ENCODE results near the gene RSRC1.
A peak's percentile ranks its signal among the peaks of the same experiment; 100 is the strongest.

- TF ChIP-seq TCF4 (CRISPR knock-in tag; IDR thresholded peaks at IDR 0.05; ENCODE audit: borderline replicate concordance): peak; percentile 80
- no peak for TF ChIP-seq CREB5 (CRISPR knock-in tag; IDR thresholded peaks at IDR 0.05; ENCODE audit: low read depth)
- TF ChIP-seq CSRNP3 (CRISPR knock-in tag; IDR thresholded peaks at IDR 0.05): no peak
- no peak for TF ChIP-seq TOX (CRISPR knock-in tag; IDR thresholded peaks at IDR 0.05; ENCODE audit: borderline replicate concordance)
- TF ChIP-seq ZNF8 (CRISPR knock-in tag; IDR thresholded peaks at IDR 0.05): no peak
- TF ChIP-seq, protein P1, sequence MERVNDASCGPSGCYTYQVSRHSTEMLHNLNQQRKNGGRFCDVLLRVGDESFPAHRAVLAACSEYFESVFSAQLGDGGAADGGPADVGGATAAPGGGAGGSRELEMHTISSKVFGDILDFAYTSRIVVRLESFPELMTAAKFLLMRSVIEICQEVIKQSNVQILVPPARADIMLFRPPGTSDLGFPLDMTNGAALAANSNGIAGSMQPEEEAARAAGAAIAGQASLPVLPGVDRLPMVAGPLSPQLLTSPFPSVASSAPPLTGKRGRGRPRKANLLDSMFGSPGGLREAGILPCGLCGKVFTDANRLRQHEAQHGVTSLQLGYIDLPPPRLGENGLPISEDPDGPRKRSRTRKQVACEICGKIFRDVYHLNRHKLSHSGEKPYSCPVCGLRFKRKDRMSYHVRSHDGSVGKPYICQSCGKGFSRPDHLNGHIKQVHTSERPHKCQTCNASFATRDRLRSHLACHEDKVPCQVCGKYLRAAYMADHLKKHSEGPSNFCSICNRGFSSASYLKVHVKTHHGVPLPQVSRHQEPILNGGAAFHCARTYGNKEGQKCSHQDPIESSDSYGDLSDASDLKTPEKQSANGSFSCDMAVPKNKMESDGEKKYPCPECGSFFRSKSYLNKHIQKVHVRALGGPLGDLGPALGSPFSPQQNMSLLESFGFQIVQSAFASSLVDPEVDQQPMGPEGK (CRISPR knock-in tag; IDR thresholded peaks at IDR 0.05; ENCODE audit: borderline replicate concordance): no peak
- TF ChIP-seq ZNF70 (CRISPR knock-in tag; IDR thresholded peaks at IDR 0.05): no peak
- TF ChIP-seq ZNF565 (CRISPR knock-in tag; conservative IDR thresholded peaks at IDR 0.05; ENCODE audit: low read depth): no peak
- no peak for TF ChIP-seq CSDC2 (CRISPR knock-in tag; IDR thresholded peaks at IDR 0.05)
- no peak for TF ChIP-seq ZFP30 (CRISPR knock-in tag; IDR thresholded peaks at IDR 0.05)
- no peak for TF ChIP-seq ISL1 (CRISPR knock-in tag; IDR thresholded peaks at IDR 0.05)
- TF ChIP-seq, protein P2, sequence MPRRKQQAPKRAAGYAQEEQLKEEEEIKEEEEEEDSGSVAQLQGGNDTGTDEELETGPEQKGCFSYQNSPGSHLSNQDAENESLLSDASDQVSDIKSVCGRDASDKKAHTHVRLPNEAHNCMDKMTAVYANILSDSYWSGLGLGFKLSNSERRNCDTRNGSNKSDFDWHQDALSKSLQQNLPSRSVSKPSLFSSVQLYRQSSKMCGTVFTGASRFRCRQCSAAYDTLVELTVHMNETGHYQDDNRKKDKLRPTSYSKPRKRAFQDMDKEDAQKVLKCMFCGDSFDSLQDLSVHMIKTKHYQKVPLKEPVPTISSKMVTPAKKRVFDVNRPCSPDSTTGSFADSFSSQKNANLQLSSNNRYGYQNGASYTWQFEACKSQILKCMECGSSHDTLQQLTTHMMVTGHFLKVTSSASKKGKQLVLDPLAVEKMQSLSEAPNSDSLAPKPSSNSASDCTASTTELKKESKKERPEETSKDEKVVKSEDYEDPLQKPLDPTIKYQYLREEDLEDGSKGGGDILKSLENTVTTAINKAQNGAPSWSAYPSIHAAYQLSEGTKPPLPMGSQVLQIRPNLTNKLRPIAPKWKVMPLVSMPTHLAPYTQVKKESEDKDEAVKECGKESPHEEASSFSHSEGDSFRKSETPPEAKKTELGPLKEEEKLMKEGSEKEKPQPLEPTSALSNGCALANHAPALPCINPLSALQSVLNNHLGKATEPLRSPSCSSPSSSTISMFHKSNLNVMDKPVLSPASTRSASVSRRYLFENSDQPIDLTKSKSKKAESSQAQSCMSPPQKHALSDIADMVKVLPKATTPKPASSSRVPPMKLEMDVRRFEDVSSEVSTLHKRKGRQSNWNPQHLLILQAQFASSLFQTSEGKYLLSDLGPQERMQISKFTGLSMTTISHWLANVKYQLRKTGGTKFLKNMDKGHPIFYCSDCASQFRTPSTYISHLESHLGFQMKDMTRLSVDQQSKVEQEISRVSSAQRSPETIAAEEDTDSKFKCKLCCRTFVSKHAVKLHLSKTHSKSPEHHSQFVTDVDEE (CRISPR knock-in tag; IDR thresholded peaks at IDR 0.05): no peak; the same call in 1 of the 2 replicates
Observed at GRCh38 chr3:158339638-158340037, 229.7 kb downstream of the RSRC1 start.

Data from SK-N-SH treated with all-trans-retinoic acid at 6 μM for 48 hours (cell line).